HepG2 (cell line): Measurements from ENCODE around the gene ZNF548. TPM values are rescaled to one million over a fixed set of nuclear protein-coding genes. Genes with fewer than 3 reads are reported as not detected.

Experiments
- ATF3 ChIP-seq: sonication (generic); formaldehyde crosslinking; IDR thresholded peaks from 2 replicates; pipeline ENCODE4 v1.4.0; 2020; ENCODE audit warnings: missing genetic modification reagents
- ETV5 ChIP-seq: IDR thresholded peaks from 2 replicates; pipeline ENCODE4 v1.6.1; 2018; ENCODE audit warnings: missing biosample characterization, missing genetic modification reagents, inconsistent platforms, borderline replicate concordance
- GABPB1 ChIP-seq: IDR thresholded peaks from 2 replicates; pipeline ENCODE4 v1.6.1; 2016; ENCODE audit warnings: mild to moderate bottlenecking, missing genetic modification reagents, moderate library complexity, missing compliant biosample characterization
- HDAC1 ChIP-seq: sonication (generic); formaldehyde crosslinking; IDR thresholded peaks from 2 replicates; pipeline ENCODE4 v1.5.1; 2020; ENCODE audit warnings: mild to moderate bottlenecking, missing genetic modification reagents
- KDM5A ChIP-seq: fragments of 200-600 bp; sonication (generic); IDR thresholded peaks from 2 replicates; pipeline ENCODE4 v1.7.0; 2018; ENCODE audit warnings: antibody characterized with exemption, mild to moderate bottlenecking, low read length, borderline replicate concordance
- KMT2B ChIP-seq: IDR thresholded peaks from 2 replicates; pipeline ENCODE4 v1.6.1; 2016; ENCODE audit warnings: missing genetic modification reagents, missing compliant biosample characterization
- MED1 ChIP-seq: sonication (generic); formaldehyde crosslinking; IDR thresholded peaks from 2 replicates; pipeline ENCODE4 v1.4.0; 2020; ENCODE audit warnings: missing genetic modification reagents
- MLLT10 ChIP-seq: sonication (generic); formaldehyde crosslinking; IDR thresholded peaks from 2 replicates; pipeline ENCODE4 v1.4.0; 2020; ENCODE audit warnings: missing genetic modification reagents
- MXD4 ChIP-seq: IDR thresholded peaks from 2 replicates; pipeline ENCODE4 v1.6.1; 2016; ENCODE audit warnings: mild to moderate bottlenecking, missing biosample characterization, missing genetic modification reagents
- NFYC ChIP-seq: IDR thresholded peaks from 2 replicates; pipeline ENCODE4 v1.6.1; 2016; ENCODE audit warnings: missing genetic modification reagents, missing compliant biosample characterization
- RCOR2 ChIP-seq: IDR thresholded peaks from 2 replicates; pipeline ENCODE4 v1.6.1; 2016; ENCODE audit warnings: missing biosample characterization, missing genetic modification reagents
- RXRB ChIP-seq: IDR thresholded peaks from 2 replicates; pipeline ENCODE4 v1.6.1; 2016; ENCODE audit warnings: borderline replicate concordance, missing genetic modification reagents, missing compliant biosample characterization
- SAP130 ChIP-seq: IDR thresholded peaks from 2 replicates; pipeline ENCODE4 v1.6.1; 2016; ENCODE audit warnings: low read depth
- SRSF9 ChIP-seq: fragments of 200-400 bp; formaldehyde crosslinking; IDR thresholded peaks from 2 replicates; pipeline ENCODE4 v1.6.1; 2018; ENCODE audit warnings: borderline replicate concordance, mild to moderate bottlenecking, low read depth, low read length; ENCODE audit not compliant: insufficient read depth, poor library complexity, severe bottlenecking
- THAP11 ChIP-seq: IDR thresholded peaks from 2 replicates; pipeline ENCODE4 v1.6.1; 2016; ENCODE audit warnings: missing biosample characterization, missing genetic modification reagents
- THRA ChIP-seq: sonication (generic); formaldehyde crosslinking; IDR thresholded peaks from 2 replicates; pipeline ENCODE4 v1.4.0; 2020; ENCODE audit warnings: missing genetic modification reagents, borderline replicate concordance
- ZBTB34 ChIP-seq: sonication (generic); formaldehyde crosslinking; IDR thresholded peaks from 2 replicates; pipeline ENCODE4 v1.8.0; 2022; ENCODE audit warnings: mild to moderate bottlenecking, missing genetic modification reagents
- ZBTB7A ChIP-seq: sonication (generic); formaldehyde crosslinking; IDR thresholded peaks from 2 replicates; pipeline ENCODE4 v1.8.0; 2022; ENCODE audit warnings: mild to moderate bottlenecking, missing genetic modification reagents
- ZNF124 ChIP-seq: sonication (generic); formaldehyde crosslinking; IDR thresholded peaks from 2 replicates; pipeline ENCODE4 v1.4.0; 2020; ENCODE audit warnings: missing genetic modification reagents
- ZNF234 ChIP-seq: sonication (generic); formaldehyde crosslinking; conservative IDR thresholded peaks from 2 replicates; pipeline ENCODE4 v1.5.1; 2020; ENCODE audit warnings: mild to moderate bottlenecking, missing genetic modification reagents
- ZNF503 ChIP-seq: sonication (generic); formaldehyde crosslinking; IDR thresholded peaks from 2 replicates; pipeline ENCODE4 v1.4.0; 2020; ENCODE audit warnings: missing genetic modification reagents
- ZNF598 ChIP-seq: sonication (generic); formaldehyde crosslinking; IDR thresholded peaks from 2 replicates; pipeline ENCODE4 v1.5.1; 2020; ENCODE audit warnings: mild to moderate bottlenecking, missing genetic modification reagents, borderline replicate concordance
- ZNF619 ChIP-seq: sonication (generic); formaldehyde crosslinking; IDR thresholded peaks from 2 replicates; pipeline ENCODE4 v1.4.0; 2020; ENCODE audit warnings: mild to moderate bottlenecking, missing genetic modification reagents
- ZNF780A ChIP-seq: sonication (generic); formaldehyde crosslinking; IDR thresholded peaks from 2 replicates; pipeline ENCODE4 v1.8.0; 2022; ENCODE audit warnings: mild to moderate bottlenecking, missing genetic modification reagents, moderate library complexity
- ZNF788 ChIP-seq: sonication (generic); formaldehyde crosslinking; IDR thresholded peaks from 2 replicates; pipeline ENCODE4 v1.5.0; 2020; ENCODE audit warnings: mild to moderate bottlenecking, missing genetic modification reagents, borderline replicate concordance
- ZNF841 ChIP-seq: sonication (generic); formaldehyde crosslinking; IDR thresholded peaks from 2 replicates; pipeline ENCODE4 v1.8.1; 2023; ENCODE audit warnings: missing genetic modification reagents, borderline replicate concordance
- polyA plus RNA-seq, 8 experiments: library from polyadenylated mRNA; depleted of rRNA in 3 of 8; stranded (reverse) in 7 of 8; unstranded in 1 of 8; fragments of >200 nt; fragmentation: Illumina TruSeq in 4 of 8; extraction: Trizol in 4 of 8; gene quantifications; 2 replicates each; pipeline versions ENCODE4 v1.2.1 to v1.2.3, GENCODE V29; 2011 to 2016; ENCODE audit warnings: low read depth in 4 of 8, missing spikeins in 1 of 8, mixed read lengths in 1 of 8; ENCODE audit not compliant: insufficient read depth in 1 of 8
- total RNA-seq, 5 experiments: library from RNA; depleted of rRNA; stranded (reverse); fragments of >200 nt; fragmentation: Illumina TruSeq; extraction: Trizol; gene quantifications; 2 replicates each; pipeline ENCODE4 v1.2.3, GENCODE V29; 2016; ENCODE audit warnings: low read depth in 1 of 5

Gene ZNF548
- total and polyA plus RNA-seq, 2 of the 13 experiments (the other 11 are each of a cell fraction or from before 2014, with no cell fraction given) = 19.6 to 24.9 TPM

GRCh38 chr19:57362997-57363687, 26.5 kb upstream of the ZNF548 start, which contains the start of the genes TRAPPC2B and ZNF547 (continued):
- TF ChIP-seq ATF3 = peak; percentile 63; the same call in 1 of the 2 replicates
- no peak for TF ChIP-seq MLLT10 (CRISPR knock-in tag)
- TF ChIP-seq KDM5A = peak; percentile 71; the same call in 1 of the 2 replicates
- TF ChIP-seq ZNF788 = peak; percentile 82; the same call in 1 of the 2 replicates
- TF ChIP-seq ZNF841 = no peak; the same call in 1 of the 2 replicates
- TF ChIP-seq KMT2B (CRISPR knock-in tag) = peak; percentile 85
- TF ChIP-seq GABPB1 (CRISPR knock-in tag) = peak; percentile 99
- no peak for TF ChIP-seq ZNF234 (CRISPR knock-in tag)
- peak; percentile 33; the same call in 1 of the 2 replicates for TF ChIP-seq MED1 (CRISPR knock-in tag)
- 0 out of 2 replicates have a peak, but pooled peaks have one; percentile 54 for TF ChIP-seq RCOR2 (CRISPR knock-in tag)
- peak; percentile 32; the same call in 1 of the 2 replicates for TF ChIP-seq RXRB (CRISPR knock-in tag)
- TF ChIP-seq THRA (CRISPR knock-in tag) = peak; percentile 17; the same call in 1 of the 2 replicates
- TF ChIP-seq ZNF619 (CRISPR knock-in tag) = no peak
- peak; percentile 68 for TF ChIP-seq ZBTB34
- TF ChIP-seq NFYC (CRISPR knock-in tag) = peak; percentile 92
- TF ChIP-seq HDAC1 (CRISPR knock-in tag) = 0 out of 2 replicates have a peak, but pooled peaks have one; percentile 68
- peak; percentile 75; the same call in 1 of the 2 replicates for TF ChIP-seq ETV5
- 0 out of 2 replicates have a peak, but pooled peaks have one; percentile 50 for TF ChIP-seq ZNF124
- no peak for TF ChIP-seq ZNF503 (CRISPR knock-in tag)
- TF ChIP-seq SRSF9 = no peak
- peak; percentile 82; the same call in 1 of the 2 replicates for TF ChIP-seq ZNF598 (CRISPR knock-in tag)
- TF ChIP-seq THAP11 (CRISPR knock-in tag) = peak; percentile 99
- TF ChIP-seq ZBTB7A (CRISPR knock-in tag) = no peak
- TF ChIP-seq MXD4 (CRISPR knock-in tag) = 0 out of 2 replicates have a peak, but pooled peaks have one; percentile 11
- peak; percentile 94 for TF ChIP-seq SAP130 (CRISPR knock-in tag)
- TF ChIP-seq ZNF780A = no peak
